GM19043 (cell line): ENCODE data around the gene IGF2BP3.
"Not testable (repeated sequence)": the region's sequence is repeated elsewhere in the genome, so short reads cannot be mapped to it uniquely, and the experiment has no call there.

Experiments
- ATAC-seq: cut with Tn5 transposase; IDR thresholded peaks from one replicate; pipeline ENCODE4 v1.9.1; 2021; ENCODE audit warnings: low read depth; ENCODE audit not compliant: unreplicated experiment

Gene IGF2BP3

DNA sequence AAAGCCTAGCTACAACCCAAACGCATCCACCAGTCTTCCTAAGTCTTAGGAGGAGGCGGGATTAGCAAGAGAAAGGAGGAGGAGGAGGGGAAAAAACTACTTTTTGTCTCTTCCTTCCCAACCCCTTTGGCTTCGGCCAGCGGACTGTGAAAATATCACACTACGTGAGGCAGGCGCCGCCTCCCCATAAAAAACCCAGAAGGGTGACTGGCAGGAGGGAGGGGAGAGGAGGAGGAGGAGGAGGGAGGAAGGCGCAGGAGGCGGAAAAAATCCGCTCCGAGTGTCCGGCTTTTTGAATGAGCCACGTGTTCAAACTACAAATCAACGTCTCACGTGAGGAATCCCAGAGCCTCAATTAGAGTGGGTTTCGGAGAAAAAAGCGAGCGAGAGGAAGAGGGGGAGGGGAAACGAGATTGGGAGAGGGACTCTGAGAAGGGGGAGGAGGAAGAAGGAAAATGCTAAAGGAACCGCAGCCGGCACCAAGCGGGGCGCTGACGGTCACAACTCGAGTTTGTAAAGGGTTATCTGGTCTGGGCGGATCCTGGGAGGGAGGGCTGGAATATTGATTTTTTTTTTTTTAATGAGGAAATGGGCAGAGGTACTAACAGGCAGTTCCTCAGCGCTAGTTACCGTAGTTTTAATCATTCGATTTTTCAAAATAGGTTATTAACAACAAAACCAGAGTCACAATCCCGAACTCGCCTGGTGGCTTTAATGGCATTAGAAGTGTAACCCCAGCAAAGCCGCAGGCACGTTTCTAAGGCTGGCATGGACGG is at the start of gene IGF2BP3:
Gene IGF2BP3 (minus strand): TSS at position 162 of the 776 bp plus-strand sequence. CDS start 381 bp downstream, outside the sequence.
- ATAC-seq = no peak

DNA sequence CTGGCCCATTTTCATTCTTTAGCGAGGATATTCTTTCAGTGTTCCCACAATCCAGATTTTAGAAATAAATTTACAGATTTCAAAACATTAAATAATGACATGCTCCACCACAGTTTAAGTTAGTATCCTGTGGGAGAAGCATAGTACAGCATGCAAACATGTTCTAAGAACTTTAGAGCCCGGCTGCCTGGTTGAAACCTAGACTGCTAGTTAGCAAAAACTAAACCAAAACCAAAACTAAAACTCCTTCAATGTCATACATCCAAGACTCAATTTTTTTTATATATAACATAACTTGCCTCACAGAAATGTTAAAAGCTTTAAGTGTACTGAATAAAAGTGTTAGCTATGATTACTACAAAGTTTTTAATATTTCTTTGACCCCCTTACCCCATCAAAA is 44.5 kb upstream of the IGF2BP3 start:
- no peak for ATAC-seq

DNA sequence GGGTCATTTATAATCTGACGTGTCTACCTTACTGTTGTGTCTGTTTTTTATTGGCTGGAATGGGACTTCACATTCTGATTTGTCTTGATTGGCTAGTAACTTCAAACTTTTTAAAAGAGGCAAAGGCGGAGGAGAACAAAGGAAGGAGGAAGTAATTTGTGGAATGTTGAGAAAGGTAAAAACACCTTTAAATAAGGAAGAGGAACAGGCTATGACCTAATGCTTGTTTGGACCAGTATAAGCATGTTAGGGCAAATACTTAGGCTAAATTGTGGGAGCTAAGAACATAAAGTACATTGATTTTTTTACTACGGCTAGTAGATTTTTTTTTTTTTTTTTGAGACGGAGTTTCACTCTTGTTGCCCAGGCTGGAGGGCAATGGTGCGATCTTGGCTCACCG is 43.5 kb upstream of the IGF2BP3 start:
- not testable (repeated sequence) for ATAC-seq

DNA sequence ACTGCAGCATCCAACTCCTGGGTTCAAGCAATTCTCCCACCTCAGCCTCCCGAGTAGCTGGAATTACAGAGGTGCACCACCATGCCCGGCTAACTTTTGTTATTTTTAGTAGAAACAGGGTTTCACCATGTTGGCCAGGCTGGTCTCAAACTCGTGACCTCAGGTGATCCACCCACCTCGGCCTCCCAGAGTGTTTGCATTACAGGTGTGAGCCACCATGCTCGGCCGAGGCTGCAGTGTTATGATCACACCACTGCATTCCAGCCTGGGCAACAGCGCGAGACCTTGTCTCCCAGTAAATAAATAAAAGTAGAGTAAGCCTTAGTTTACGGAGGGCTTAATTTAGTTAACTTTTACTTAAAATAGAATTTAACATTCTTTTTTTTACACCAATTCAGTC is 23.7 kb upstream of the IGF2BP3 start:
- ATAC-seq = no peak

DNA sequence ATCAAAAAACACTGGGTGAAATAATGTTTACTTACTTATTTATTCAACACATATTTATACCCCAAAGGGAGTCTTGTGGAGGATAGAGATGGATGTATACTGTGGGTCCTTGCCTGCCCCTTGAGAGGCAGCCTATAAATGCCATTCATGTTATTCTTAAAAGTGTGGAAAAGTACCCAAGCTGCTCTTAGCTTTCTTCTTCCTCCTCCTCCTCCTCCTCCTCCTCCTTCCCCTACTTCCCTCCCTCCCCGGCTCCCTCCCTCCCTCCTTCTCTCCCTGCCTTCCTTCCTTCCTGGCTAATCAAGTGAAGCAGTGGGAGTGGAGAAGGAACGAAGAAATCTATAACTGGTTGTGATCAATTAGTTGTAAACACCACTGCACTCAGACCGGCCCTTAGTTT is 21.2 kb upstream of the IGF2BP3 start:
- ATAC-seq = no peak

DNA sequence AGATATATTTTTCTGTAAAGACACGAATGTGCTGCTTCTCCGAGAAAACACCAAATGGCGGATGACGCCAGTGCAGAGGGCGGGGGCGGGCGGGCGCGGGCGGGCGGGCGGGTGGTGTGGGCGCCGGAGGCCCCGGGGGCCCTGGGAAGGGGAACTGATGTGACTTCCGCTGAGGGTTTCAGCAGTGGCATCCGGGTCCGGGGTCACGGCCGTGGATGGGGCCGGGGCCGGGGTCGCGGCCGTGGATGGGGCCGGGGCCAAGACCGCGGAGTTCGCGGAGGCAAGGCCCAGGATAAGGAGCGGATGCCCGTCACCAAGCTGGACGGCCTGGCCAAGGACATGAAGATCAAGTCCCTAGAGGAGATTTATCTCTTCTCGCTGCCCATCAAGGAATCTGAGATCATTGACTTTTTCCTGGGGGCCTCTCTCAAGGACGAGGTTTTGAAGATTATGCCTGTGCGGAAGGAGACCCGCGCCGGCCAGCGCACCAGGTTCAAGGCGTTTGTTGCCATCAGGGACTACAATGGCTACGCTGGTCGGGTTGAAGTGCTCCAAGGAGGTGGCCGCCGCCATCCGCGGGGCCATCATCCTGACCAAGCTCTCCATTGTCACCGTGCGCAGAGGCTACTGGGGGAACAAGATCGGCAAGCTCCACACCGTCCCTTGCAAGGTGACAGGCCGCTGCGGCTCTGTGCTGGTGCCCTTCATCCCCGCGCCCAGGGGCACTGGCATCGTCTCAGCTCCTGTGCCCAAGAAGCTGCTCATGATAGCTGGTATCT is 20.3 kb upstream of the IGF2BP3 start:
- ATAC-seq = peak; percentile 55

DNA sequence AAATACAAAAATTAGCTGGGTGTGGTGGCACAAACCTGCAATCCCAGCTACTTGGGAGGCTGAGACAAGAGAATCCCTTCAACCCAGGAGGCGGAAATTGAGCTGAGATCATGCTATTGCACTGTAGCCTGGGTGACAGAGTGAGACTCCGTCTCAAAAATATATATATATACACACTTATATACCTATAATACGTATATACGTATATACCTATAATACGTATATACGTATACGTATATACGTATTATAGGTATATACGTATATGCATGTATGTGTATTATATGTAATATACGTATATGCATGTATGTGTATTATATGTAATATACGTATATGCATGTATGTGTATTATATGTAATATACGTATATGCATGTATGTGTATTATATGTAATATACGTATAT is 18.4 kb upstream of the IGF2BP3 start:
- ATAC-seq = not testable (repeated sequence)

DNA sequence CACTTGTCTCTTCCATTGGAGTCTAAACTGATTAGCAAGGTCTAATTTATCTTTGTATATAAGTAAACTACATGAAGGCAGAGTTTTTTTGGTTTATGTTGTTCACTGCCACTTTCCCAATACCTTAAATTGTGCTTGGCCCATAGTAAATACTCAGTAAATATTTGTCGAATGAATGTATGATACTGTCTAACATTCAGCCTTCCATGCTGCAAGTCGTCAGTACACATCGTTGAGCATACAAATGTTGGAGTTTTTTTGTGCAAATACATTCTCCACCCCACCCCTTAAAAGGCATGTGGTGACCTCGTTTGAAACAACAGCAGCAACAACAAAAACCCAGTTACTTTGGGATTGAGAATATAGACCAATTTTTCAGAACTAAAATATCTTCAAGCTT is 17.4 kb upstream of the IGF2BP3 start:
- ATAC-seq = no peak

DNA sequence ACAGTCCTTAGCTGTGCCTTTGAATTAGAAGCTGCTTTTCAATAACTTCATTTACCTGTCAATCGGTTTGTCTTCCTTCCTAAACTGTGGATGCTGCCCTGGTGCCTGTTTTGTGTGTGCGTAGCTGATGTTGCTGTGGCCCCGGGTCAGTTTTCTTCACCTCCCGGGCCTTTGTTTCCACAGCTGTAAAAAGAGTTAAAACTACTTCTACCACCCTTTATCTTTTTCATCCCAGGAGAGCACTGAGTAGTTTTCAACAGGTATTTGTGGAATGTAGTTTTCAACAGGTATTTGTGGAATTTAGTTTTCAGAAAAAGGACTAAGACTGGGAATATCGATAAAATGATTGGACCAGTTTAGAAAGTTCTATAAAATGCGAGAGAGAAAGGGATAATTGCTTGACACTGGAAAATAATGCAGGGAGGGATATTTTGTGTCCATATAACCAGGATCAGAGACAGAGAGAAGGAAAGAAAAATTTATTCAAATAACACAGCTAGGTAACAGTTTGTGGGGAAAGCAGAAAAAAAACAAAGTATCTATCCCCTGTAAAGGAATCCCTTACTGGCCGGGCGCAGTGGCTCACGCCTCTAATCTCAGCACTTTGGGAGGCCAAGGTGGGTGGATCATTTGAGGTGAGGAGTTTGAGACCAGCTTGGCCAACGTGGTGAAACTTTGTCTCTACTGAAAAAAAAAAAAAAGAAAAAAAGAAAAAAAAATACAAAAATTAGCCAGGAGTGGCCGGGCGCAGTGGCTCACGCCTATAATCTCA is 15.9 kb upstream of the IGF2BP3 start:
- no peak for ATAC-seq

DNA sequence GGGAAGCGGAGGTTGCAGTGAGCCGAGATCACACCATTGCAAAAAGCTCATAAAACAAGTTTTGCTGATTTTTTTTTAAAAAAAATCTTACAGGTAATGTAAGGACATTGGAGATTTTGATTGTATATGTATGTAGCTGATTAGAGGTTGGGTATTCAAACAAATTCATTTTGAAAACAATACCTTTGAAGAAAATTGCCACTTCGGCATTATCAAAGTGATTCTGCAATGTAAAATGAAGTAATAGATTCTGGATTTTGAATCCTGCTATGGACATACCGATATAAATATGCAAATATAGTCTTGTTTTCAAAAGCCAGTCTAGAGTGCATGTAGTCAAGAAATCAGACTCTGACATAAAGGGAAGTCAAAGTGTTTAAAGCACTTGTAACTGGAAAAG is 12.4 kb upstream of the IGF2BP3 start:
- no peak for ATAC-seq

DNA sequence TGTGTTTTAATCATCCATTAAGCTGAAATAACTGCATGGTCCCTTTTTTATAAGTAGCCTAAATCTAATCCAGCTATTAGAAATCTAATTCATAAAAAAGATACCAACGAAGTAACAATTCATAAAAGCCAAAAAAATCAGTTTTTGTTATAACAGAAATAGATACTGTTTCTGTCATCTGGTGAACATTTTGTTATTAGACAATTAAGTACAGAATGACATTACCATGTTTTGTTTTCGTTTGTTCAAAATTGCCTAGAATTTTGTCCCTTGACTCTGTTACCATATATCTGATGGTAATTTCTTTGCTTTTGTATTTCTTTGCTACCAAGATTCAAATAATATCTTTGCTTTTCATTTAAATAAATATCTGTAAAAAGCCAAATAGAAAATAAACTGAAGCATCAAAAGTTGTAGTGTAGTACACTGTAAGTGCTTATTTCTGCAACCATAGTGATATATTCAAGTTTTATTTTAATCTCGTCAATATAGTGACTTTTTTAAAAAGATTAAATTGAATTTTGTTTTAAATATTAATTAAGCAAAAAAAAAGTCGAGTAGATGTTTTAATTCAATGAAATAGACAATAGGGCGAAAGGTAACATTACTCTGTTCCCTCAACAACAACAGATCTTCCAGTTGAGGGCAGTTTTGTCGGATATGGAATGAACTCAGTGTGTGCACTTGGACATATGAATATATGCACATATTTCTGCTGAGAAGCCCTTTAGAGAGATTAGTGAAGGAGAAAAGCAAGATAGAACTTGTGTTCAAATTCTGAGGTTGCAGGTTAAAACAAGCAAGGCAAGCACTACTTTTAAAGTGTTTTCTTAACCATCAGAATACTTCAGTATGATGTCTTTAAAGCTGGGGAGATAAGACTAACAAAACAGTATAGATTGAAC is 7.9 kb upstream of the IGF2BP3 start:
- no peak for ATAC-seq

DNA sequence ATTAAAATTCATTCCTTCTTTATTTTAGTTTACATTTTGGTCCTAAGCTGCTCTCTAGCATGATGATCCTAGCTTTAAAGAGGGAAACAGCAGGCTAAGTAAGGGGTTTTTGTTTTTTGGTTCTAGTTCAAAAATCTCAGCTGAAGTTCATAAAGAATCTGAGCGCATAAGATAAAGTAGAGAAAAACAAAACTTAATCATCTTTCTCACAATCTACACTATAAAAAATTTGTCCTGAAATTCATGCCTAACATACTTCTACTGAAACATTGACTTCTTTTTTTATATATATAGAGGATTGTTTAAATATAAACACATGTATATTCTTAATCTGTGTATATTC is 6.8 kb upstream of the IGF2BP3 start:
- ATAC-seq = no peak

DNA sequence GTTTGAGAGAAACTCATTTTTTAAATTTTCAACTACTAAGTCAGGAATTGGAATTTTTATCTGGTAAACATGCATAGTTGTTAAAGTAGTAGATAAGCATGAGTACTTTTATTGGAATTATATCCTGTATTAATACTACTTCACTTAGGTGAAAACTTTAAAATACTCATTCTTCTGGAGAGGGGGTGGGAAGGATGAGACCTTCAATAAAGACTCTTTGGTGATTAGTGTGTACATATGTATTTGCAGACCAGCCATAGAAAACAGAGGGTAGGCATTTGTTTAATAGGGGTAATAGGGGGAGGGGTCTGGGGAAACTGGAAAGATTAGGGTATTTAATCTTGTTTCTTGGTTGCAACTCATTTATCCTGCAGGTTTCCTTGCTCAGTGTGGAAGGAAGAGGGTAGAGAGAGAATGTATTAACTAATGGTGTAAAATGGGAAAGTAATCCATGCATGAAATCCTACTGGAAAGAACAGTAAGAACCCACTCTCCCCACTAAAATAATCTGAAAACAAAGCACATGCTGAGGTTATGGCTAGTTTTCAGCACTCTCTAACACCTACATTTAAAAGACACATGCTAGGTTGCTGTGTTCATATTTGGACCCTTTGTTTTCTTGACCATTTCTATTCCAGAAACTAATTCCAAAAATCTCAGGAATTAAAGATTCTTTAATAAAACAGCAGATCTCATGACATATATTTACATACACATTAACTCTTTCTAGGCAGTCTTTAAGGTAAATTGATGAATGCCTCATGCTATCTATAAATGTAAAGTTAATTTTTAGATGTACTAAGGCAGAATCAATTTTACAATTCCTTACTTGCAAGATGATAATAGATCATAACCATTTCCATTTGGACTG is 6.2 kb upstream of the IGF2BP3 start:
- no peak for ATAC-seq

DNA sequence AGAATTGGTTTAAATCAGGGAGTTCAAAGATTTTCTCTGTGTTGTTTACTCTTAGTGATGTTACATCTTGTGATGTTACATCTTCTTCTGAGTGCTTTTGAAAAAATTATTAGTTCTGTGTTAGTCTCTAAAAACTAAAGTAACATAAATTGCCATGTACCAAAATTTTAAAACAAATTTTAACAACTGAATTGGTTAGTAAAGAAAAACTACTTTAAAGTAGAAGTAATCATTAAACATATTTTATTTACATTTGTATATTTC is 5.2 kb upstream of the IGF2BP3 start:
- ATAC-seq = no peak

DNA sequence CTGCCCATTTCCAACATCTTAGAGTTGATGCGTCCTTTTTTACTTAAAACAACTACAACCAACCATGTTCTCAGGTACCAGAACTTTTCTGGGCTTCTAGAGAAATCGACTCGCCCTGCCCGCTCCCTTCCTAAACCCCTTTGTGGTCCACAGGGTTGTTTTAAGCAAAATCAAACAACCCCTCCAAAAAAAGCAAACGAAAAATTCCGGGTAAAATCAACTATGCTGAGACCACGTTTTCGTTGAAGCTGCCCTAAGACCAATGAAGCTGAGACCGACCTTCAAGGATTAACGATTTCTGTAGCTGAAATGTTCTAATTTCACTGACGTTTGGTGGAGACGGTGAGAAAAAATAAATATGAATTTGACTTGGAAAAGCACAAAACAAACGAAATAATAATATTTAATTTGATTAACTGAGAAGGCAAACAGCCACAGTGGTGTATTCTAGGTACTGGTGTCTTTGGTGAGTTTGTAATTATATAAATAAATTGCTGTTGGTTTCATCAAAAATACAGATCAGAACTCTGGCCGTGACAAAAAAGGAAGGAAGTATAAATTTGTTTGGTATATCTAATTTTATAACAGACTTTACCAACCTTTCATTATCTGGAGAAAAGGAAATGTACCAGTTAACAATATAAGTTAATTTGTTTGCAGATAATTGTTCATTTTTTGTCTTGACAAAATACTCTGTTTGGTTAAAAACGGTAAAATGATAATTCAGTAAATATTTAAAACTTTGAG is 4.7 kb upstream of the IGF2BP3 start:
- ATAC-seq = no peak

DNA sequence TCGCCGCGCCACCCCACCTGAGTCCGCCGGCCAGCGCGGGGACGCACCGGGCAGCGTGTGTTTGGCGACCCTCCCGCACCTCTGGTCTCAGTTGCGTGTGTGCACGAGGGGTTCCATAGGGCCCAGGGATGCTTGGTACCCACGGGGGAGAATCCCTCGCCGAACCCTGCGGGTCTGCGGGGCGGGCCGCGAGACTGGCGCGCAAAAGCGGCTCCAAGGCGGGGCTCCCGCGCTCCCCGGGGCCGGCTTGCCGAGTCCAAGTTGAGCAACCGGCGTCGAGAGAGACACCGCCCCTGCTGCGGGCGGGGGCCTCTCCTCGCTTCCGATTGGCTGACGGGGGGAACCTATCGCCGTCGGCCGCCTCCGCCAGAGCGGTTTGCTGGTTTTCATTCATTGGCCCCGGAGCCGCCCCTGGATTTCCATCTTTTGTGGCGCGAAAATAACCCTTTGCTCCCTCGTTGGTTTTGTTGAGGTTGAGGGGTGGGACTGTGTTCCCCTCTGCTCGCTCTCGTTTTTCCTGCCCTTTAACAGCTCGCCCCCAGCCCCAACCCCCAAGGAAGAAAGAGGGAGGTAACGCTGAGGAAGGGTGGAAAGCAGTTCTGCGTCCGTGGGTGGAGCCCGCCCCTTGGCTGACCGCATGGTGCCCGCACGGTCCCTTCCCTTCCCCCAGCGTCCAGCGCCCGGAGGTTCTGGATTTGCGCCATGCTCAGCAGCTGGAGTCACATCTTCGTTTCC is 4.0 kb upstream of the IGF2BP3 start:
- ATAC-seq = peak; percentile 67

DNA sequence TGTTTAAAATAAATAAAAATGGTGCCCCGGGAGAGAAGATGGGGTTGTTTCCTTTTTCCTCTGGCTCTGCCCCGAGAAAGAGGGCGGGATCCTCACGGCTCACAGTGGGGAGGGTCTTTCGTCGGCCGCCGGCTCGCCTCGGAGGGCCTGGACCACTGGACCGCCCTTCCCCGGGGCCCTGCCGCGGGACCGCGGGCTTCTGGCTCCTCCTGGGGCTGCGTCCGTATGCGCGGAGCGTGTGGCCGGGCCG is 3.5 kb upstream of the IGF2BP3 start:
- ATAC-seq = no peak

DNA sequence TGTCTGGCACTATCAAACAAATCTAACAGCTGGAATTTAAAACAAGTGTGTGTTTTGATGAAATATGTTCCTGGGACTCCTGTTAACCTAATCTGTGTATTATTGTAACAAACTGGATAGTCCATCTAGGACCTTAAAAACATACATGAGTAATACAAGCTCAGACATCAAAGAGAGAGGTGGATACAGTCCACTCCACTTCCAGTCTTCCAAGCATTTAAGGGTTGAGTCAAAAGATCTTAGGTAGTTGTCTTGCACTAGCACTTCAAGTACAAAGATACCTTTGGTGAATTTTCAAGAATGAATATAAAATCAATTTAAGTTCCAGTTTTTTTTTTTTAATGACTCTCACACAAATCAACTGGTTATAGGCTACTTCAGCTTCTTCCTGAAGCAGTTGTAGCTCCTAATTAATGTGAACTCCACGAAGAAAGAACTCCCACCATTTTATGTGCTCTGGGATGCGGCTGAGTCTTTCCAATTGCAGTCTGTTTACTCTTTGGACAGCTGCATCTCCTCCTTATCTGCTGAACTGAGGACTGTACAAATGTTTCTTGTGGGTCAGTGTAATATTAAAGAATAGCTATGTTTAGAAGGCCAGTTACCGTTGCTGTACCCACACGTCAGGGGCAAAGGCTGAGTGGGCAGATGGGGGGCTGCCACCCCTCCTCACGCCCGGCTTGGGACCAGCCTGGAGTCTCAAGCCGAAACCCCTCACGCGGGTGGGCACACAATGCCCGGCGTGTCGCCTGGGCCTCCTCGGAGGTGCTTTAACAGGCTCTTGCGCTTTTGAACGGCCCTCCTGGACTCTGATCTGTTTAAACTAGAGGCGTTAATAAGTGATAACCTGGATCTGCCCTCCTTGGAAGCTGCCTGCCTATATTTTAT is 2.9 kb upstream of the IGF2BP3 start:
- no peak for ATAC-seq
